Measurements from ENCODE around the gene STRADB.

DNA sequence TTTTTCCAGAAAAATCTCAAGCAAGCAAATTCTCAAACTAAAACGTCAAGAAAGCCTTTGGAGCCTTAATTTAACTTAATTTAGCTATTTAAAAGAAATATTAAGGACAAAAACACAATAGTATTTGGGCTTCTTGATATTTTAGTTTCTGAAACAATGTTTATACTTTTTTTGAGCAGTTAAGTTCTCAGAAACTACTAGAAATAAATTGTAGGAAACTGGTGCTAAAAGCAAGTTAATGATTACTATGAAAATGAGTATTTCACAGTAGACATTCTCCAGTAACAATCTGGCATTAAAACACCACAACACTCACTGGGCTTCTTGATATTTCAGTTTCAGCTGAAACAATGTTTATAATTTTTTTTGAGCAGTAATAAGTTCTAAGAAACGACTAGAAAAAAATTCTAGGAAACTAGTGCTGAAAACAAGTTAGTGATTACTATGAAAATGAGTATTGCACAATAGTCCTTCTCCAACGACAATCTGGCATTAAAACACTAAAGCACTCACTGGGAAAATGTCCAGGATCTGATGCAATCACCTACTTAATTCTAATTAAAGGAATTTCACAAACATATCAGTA lies 45.4 kb upstream of the STRADB start:
- TF ChIP-seq, protein P1, sequence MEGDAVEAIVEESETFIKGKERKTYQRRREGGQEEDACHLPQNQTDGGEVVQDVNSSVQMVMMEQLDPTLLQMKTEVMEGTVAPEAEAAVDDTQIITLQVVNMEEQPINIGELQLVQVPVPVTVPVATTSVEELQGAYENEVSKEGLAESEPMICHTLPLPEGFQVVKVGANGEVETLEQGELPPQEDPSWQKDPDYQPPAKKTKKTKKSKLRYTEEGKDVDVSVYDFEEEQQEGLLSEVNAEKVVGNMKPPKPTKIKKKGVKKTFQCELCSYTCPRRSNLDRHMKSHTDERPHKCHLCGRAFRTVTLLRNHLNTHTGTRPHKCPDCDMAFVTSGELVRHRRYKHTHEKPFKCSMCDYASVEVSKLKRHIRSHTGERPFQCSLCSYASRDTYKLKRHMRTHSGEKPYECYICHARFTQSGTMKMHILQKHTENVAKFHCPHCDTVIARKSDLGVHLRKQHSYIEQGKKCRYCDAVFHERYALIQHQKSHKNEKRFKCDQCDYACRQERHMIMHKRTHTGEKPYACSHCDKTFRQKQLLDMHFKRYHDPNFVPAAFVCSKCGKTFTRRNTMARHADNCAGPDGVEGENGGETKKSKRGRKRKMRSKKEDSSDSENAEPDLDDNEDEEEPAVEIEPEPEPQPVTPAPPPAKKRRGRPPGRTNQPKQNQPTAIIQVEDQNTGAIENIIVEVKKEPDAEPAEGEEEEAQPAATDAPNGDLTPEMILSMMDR (IDR thresholded peaks at IDR 0.05 in 4 of 5, conservative IDR thresholded peaks at IDR 0.05 in 1 of 5), result no peak
- no peak for TF ChIP-seq POLR2A (IDR thresholded peaks at IDR 0.05)

Measured in gastrocnemius medialis (tissue), 4 donors.